Muscle layer of colon (tissue), 2 donors: ENCODE results near the gene KIAA0825.

Experiments used
- H3K27ac ChIP-seq: one replicate; pipeline ENCODE4 v1.7.0; 2013; ENCODE audit warnings: low read depth, mild to moderate bottlenecking, low read length, moderate library complexity
- H3K27me3 ChIP-seq, 2 donors: one replicate each; pipeline ENCODE4 v1.7.0; 2013; ENCODE audit warnings: low read length in 2 of 2, mild to moderate bottlenecking in 2 of 2; ENCODE audit not compliant: insufficient read depth in 2 of 2, control insufficient read depth in 1 of 2
- H3K36me3 ChIP-seq: one replicate; pipeline ENCODE4 v1.7.0; 2013; ENCODE audit warnings: mild to moderate bottlenecking, low read length; ENCODE audit not compliant: insufficient read depth
- H3K4me1 ChIP-seq: one replicate; pipeline ENCODE4 v1.7.0; 2013; ENCODE audit warnings: mild to moderate bottlenecking, low read length; ENCODE audit not compliant: insufficient read depth
- H3K4me3 ChIP-seq, 2 donors: one replicate each; pipeline ENCODE4 v1.7.0; 2013; ENCODE audit warnings: low read length in 2 of 2, low read depth in 1 of 2, mild to moderate bottlenecking in 1 of 2, moderate library complexity in 1 of 2
- H3K9ac ChIP-seq: one replicate; pipeline ENCODE4 v1.7.0; 2013; ENCODE audit warnings: low read length
- H3K9me3 ChIP-seq: one replicate; pipeline ENCODE4 v1.7.0; 2013; ENCODE audit warnings: mild to moderate bottlenecking, low read length
- donor health status: abdominal sarcoma.
- donor health status: Adenocarcinoma of cecum.

The KIAA0825 gene

GRCh38 chr5:94288937-94289336, 329.5 kb downstream of the KIAA0825 start:
- no peak overlapping the region for H3K27ac ChIP-seq
- no peaks in the 10 kb centered on the region for H3K27me3 ChIP-seq
- no peaks in the 10 kb centered on the region for H3K4me1 ChIP-seq
- no peak overlapping the region for H3K9ac ChIP-seq
- H3K4me3 ChIP-seq = no peak overlapping the region
- no peaks in the 10 kb centered on the region for H3K36me3 ChIP-seq
- H3K9me3 ChIP-seq = no peaks in the 10 kb centered on the region

- H3K9ac ChIP-seq = no peak overlapping the region
- H3K4me1 ChIP-seq = no peaks in the 10 kb centered on the region
- H3K27me3 ChIP-seq = no peaks in the 10 kb centered on the region
- no peak overlapping the region for H3K4me3 ChIP-seq
- H3K36me3 ChIP-seq = no peaks in the 10 kb centered on the region
- no peak overlapping the region for H3K27ac ChIP-seq
- no peaks in the 10 kb centered on the region for H3K9me3 ChIP-seq
Measured at GRCh38 chr5:94285984-94286383, 332.4 kb downstream of the KIAA0825 start.

- Histone ChIP-seq H3K36me3 (no peaks in the 10 kb centered on the region), H3K4me1 (no peaks in the 10 kb centered on the region), H3K27me3 (no peaks in the 10 kb centered on the region), H3K9me3 (no peaks in the 10 kb centered on the region), H3K27ac (no peak overlapping the region), H3K4me3 (no peak overlapping the region), H3K9ac (no peak overlapping the region)
Measured at GRCh38 chr5:94283093-94283492, 335.3 kb downstream of the KIAA0825 start.

- Histone ChIP-seq H3K4me1 (no peaks in the 10 kb centered on the region), H3K9ac (no peak overlapping the region), H3K27me3 (no peaks in the 10 kb centered on the region), H3K27ac (no peak overlapping the region), H3K9me3 (no peaks in the 10 kb centered on the region), H3K4me3 (no peak overlapping the region), H3K36me3 (no peaks in the 10 kb centered on the region)
Measured at GRCh38 chr5:94281236-94281801, 337.1 kb downstream of the KIAA0825 start.

- no peaks in the 10 kb centered on the region for H3K9me3 ChIP-seq
- no peaks in the 10 kb centered on the region for H3K4me1 ChIP-seq
- H3K9ac ChIP-seq = no peak overlapping the region
- H3K4me3 ChIP-seq = no peak overlapping the region
- H3K27me3 ChIP-seq = no peaks in the 10 kb centered on the region
- H3K36me3 ChIP-seq = no peaks in the 10 kb centered on the region
- no peak overlapping the region for H3K27ac ChIP-seq
Measured at GRCh38 chr5:94276751-94277150, 341.7 kb downstream of the KIAA0825 start.

GRCh38 chr5:94276048-94276447, 342.4 kb downstream of the KIAA0825 start:
- Histone ChIP-seq H3K4me1 (no peaks in the 10 kb centered on the region), H3K27me3 (no peaks in the 10 kb centered on the region), H3K9ac (no peak overlapping the region), H3K9me3 (no peaks in the 10 kb centered on the region), H3K27ac (no peak overlapping the region), H3K36me3 (no peaks in the 10 kb centered on the region), H3K4me3 (no peak overlapping the region)

GRCh38 chr5:94274707-94275106, 343.7 kb downstream of the KIAA0825 start:
- no peaks in the 10 kb centered on the region for H3K27me3 ChIP-seq
- no peak overlapping the region for H3K27ac ChIP-seq
- no peaks in the 10 kb centered on the region for H3K36me3 ChIP-seq
- H3K4me1 ChIP-seq = no peaks in the 10 kb centered on the region
- H3K4me3 ChIP-seq = no peak overlapping the region
- H3K9ac ChIP-seq = no peak overlapping the region
- no peaks in the 10 kb centered on the region for H3K9me3 ChIP-seq

- H3K9ac ChIP-seq = no peak overlapping the region
- no peak overlapping the region for H3K4me3 ChIP-seq
- H3K9me3 ChIP-seq = no peaks in the 10 kb centered on the region
- H3K27ac ChIP-seq = no peak overlapping the region
- H3K36me3 ChIP-seq = no peaks in the 10 kb centered on the region
- H3K27me3 ChIP-seq = no peaks in the 10 kb centered on the region
- no peaks in the 10 kb centered on the region for H3K4me1 ChIP-seq
Measured at GRCh38 chr5:94268226-94268625, 350.2 kb downstream of the KIAA0825 start.

- Histone ChIP-seq H3K36me3 (no peaks in the 10 kb centered on the region), H3K9ac (no peak overlapping the region), H3K4me3 (no peak overlapping the region), H3K4me1 (no peaks in the 10 kb centered on the region), H3K9me3 (no peaks in the 10 kb centered on the region), H3K27ac (no peak overlapping the region), H3K27me3 (no peaks in the 10 kb centered on the region)
Measured at GRCh38 chr5:94267350-94267899, 351.0 kb downstream of the KIAA0825 start.

GRCh38 chr5:94266170-94266569, 352.2 kb downstream of the KIAA0825 start:
- Histone ChIP-seq H3K27me3 (no peaks in the 10 kb centered on the region), H3K4me3 (no peak overlapping the region), H3K36me3 (no peaks in the 10 kb centered on the region), H3K4me1 (no peaks in the 10 kb centered on the region), H3K9me3 (no peaks in the 10 kb centered on the region), H3K9ac (no peak overlapping the region), H3K27ac (no peak overlapping the region)

- no peaks in the 10 kb centered on the region for H3K4me1 ChIP-seq
- no peak overlapping the region for H3K27ac ChIP-seq
- no peaks in the 10 kb centered on the region for H3K27me3 ChIP-seq
- H3K9ac ChIP-seq = no peak overlapping the region
- H3K4me3 ChIP-seq = no peak overlapping the region
- H3K36me3 ChIP-seq = no peaks in the 10 kb centered on the region
- no peaks in the 10 kb centered on the region for H3K9me3 ChIP-seq
Measured at GRCh38 chr5:94263068-94263467, 355.3 kb downstream of the KIAA0825 start.

GRCh38 chr5:94260096-94260495, 358.3 kb downstream of the KIAA0825 start:
- Histone ChIP-seq H3K9me3 (no peaks in the 10 kb centered on the region), H3K4me1 (no peaks in the 10 kb centered on the region), H3K27me3 (no peaks in the 10 kb centered on the region), H3K4me3 (no peak overlapping the region), H3K9ac (no peak overlapping the region), H3K36me3 (no peaks in the 10 kb centered on the region), H3K27ac (no peak overlapping the region)
